HG03558 (cell line): Measurements from ENCODE around the gene DENND6B.
"Not testable (repeated sequence)": the region's sequence is repeated elsewhere in the genome, so short reads cannot be mapped to it uniquely, and the experiment has no call there.

Experiments used
- ATAC-seq: cut with Tn5 transposase; IDR thresholded peaks from one replicate; pipeline ENCODE4 v1.9.1; 2021; ENCODE audit warnings: moderate number of reproducible peaks; ENCODE audit not compliant: unreplicated experiment; ENCODE audit errors: extremely low read depth

The DENND6B gene

GRCh38 chr22:50275181-50276055, 51.4 kb downstream of the DENND6B start:
- ATAC-seq: no peak

GRCh38 chr22:50274771-50275170, 52.0 kb downstream of the DENND6B start:
- ATAC-seq: no peak

DNA sequence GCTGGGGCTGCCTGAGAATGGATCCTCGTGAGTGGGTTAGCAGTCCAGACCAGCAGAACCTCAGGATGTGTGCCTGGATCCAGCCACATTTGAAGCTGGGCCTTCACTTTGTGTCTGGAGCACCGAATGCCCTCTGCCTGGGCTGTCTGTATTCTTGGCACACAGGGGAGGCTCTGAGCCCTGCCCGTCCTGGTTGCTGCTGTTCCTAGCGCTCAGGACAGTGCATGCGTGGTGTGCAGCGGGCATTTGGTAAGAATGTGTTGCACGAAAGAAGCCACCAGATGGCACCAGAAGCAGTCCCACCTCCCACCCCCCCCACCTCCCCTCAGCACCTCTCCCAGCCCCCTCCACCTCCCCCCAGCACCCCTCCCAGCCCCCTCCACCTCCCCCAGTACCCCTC, 52.5 kb downstream of the DENND6B start:
- no peak for ATAC-seq

GRCh38 chr22:50273781-50274180, 53.0 kb downstream of the DENND6B start:
- not testable (repeated sequence) for ATAC-seq

GRCh38 chr22:50273352-50273751, 53.5 kb downstream of the DENND6B start:
- ATAC-seq: not testable (repeated sequence)

- ATAC-seq: no peak
These were observed 54.6 kb downstream of the DENND6B start for GRCh38 chr22:50272044-50272802.

DNA sequence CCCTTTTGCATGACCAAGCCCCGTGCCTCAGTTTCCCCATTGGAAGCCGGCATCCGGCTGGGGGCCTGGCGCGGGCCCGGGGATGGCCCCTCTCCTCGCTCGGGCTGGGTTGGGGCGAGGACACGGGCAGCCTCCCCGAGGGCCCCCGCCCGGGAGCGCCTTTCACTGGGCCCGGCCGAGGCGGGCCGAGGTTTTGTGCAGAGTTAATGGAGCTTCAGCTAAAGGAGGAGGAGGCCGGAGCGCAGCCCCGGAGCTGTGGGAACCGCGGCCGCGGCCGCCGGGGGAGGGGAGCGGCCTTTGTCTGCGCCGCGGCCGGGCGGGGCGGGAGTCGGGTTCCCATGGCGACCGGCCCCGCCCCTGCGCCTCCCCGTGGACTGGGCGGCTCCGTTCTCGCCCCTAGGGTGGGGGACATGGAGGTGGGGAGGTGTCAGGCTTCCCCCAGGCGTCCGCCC, 55.3 kb downstream of the DENND6B start:
- no peak for ATAC-seq

GRCh38 chr22:50270666-50271394, 56.0 kb downstream of the DENND6B start:
- ATAC-seq: no peak

DNA sequence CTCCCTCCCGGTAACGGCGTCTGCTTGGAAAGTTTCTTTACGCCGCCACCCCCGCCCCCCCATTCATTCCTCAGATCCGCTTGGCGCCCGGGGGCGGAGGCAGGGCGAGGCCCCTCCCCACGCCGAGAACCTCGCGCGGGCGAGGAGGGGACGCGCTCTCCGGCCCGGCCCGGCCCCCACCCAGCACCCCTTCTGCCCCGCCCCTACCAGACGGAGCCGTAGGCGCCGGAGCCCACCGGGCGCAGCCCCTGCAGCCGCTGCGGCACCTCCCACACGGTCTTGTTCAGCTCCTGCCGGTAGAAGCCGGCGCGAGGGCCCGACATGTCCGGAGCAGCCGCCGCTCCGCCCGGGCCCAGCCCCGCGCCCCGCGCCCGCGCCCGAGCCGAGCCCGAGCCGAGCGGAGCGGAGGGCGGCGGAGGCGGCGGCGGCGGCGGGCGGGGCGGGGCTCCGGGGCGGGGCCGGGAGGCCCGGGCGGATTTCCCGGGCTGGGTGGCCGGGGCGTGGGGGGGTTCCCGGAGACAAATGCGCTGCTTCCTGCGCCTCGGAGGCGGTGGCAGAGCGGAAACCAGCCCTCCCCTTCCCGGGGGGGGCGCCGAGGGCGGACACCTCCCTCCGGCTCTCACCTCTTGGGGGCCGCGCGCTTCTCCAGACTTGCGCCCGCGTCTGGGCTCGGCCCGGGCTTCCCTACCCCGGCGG, 56.7 kb downstream of the DENND6B start, which contains the start of gene MAPK11:
MAPK11 (minus strand) TSS at position 411 of the 696 bp plus-strand sequence; CDS start at position 323, 88 bp downstream.
- ATAC-seq: no peak

DNA sequence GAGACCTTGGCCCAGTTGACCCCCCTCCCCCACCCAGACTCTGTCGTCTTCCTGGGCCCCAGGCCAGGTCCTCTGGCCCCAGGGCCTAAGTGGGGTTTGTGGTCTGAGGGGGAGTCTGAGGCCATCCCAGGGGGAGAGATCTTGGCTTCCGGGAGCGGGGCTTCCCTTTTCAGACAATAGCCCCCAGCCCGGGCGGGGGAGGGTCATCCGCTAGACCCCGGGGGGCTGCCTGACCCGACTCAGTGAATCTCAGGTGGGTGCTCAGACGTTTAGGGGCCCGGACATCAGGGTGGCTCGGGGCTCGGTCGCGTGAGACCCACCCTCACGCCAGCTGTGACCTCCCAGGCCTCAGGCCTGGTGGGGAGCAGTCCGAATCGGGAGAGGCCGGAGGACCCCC, 57.2 kb downstream of the DENND6B start:
- ATAC-seq: no peak

- ATAC-seq: no peak
These were observed 58.1 kb downstream of the DENND6B start for GRCh38 chr22:50268655-50269113.

- no peak for ATAC-seq
These were observed 59.0 kb downstream of the DENND6B start for GRCh38 chr22:50267591-50268390.

DNA sequence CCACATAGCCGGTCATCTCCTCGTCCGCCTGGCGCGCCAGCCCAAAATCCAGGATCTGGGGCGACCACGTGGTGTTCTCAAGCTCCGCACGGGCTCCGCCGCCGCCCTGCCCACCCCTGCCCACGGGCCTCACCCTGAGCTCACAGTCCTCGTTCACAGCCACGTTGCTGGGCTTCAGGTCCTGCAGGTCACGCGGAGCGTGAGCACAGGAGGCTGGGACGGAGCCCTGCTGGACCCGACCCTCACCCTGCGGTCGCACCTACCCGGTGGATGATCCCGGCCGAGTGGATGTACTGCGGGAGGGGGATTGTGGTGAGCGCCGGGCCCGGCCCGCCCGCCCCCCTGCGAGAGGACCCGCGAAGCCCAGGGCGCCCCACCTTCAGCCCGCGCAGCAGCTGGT, 59.8 kb downstream of the DENND6B start:
- ATAC-seq: no peak

GRCh38 chr22:50264946-50265669, 61.7 kb downstream of the DENND6B start:
- no peak for ATAC-seq

DNA sequence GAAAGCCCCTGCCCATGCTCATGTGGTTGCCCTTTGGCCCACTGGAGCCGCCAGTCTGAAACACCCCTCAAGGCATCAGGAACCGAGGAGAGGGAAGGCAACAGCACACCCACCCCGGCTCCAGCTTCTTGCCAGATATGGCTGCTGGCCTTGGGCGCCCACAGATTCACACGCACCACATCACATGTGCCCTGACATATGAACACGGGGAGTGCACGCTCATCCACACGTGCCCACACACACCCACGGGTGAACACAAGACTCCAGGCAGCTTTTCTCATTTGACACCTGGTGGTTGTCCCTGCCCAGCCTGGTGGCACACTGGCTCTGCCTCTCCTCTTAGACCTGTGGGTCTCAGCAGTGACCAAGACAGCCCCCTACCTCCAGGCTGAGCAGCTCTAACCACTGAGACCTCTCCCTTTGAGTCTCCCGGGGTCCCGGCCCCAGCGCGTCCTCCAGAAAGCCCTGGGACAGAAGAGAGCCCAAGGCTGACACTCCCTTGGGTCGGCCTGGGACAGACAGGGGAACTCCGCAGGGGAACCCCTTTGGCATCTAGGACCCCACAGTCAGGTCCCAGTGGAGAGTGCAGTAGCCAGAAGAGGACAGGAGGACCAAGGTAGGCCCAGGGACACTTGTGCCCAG, 62.6 kb downstream of the DENND6B start:
- no peak for ATAC-seq

DNA sequence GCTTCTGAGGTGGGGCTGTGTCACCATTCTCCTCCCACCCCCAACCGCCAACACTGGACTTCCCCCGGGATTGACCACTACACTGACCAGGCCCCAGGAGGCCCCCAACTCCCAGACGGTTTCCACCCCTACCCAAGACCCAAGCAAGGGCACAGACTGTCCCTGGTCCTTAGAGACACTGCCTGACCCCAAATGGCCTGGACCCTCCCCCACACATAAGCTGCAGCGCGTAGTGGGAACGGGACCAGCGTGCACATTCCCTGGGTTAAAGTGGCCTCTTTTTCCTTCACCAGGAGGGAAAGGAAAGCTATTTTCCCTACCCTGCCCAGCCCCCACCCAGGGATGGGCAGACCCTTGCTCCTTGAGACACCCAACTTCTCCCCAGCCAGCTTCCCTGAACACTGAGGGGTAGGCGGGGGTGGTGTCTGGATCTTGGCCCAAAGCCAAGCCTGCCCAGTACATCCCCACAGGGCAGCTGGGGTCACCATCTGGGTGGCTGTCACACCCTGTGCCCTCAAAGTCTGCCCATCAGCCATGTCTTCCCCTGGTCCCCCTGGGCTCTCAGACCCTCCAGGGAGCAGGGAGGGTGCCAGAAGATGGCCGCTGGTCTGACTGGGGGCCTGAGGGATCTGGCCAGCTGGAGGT, 63.7 kb downstream of the DENND6B start:
- ATAC-seq: no peak

GRCh38 chr22:50262460-50262911, 64.3 kb downstream of the DENND6B start:
- ATAC-seq: no peak
